SK-N-SH treated with all-trans-retinoic acid at 6 μM for 48 hours (cell line): ENCODE measurements around the gene TMEM63A.
A peak's percentile ranks its signal among the peaks of the same experiment; 100 is the strongest.

Source experiments
- ATAC-seq: fragments of 200-7000 bp; cut with Tn5 transposase; 3 replicates; pipeline ENCODE4 v1.9.1; 2020; ENCODE audit warnings: mild to moderate bottlenecking, moderate library complexity
- ARNTL ChIP-seq: fragments of 450-650 bp; formaldehyde crosslinking; IDR thresholded peaks from 2 replicates; pipeline ENCODE4 v1.5.0; 2020; ENCODE audit warnings: low read depth, mild to moderate bottlenecking, moderate library complexity, borderline replicate concordance
- BACH2 ChIP-seq: fragments of 250-450 bp; sonication (Bioruptor Pico); IDR thresholded peaks from 2 replicates; pipeline ENCODE4 v1.9.0; 2021; ENCODE audit warnings: mild to moderate bottlenecking, borderline replicate concordance
- CREB5 ChIP-seq: fragments of 250-450 bp; sonication (Bioruptor Pico); IDR thresholded peaks from 2 replicates; pipeline ENCODE4 v1.5.1; 2020; ENCODE audit warnings: low read depth, mild to moderate bottlenecking, moderate library complexity
- CSDC2 ChIP-seq: fragments of 250-450 bp; sonication (Bioruptor Pico); IDR thresholded peaks from 2 replicates; pipeline ENCODE4 v1.5.0; 2020; ENCODE audit warnings: mild to moderate bottlenecking, moderate library complexity
- CSRNP3 ChIP-seq: fragments of 250-450 bp; sonication (Bioruptor Pico); IDR thresholded peaks from 2 replicates; pipeline ENCODE4 v1.5.1; 2021; ENCODE audit warnings: mild to moderate bottlenecking, moderate library complexity
- ESRRG ChIP-seq: fragments of 250-450 bp; sonication (Bioruptor Pico); IDR thresholded peaks from 2 replicates; pipeline ENCODE4 v1.6.1; 2021; ENCODE audit warnings: mild to moderate bottlenecking
- GLIS3 ChIP-seq: fragments of 250-450 bp; sonication (Bioruptor Pico); IDR thresholded peaks from 2 replicates; pipeline ENCODE4 v1.5.0; 2020; ENCODE audit warnings: mild to moderate bottlenecking, moderate library complexity
- ISL1 ChIP-seq: fragments of 250-450 bp; sonication (Bioruptor Pico); IDR thresholded peaks from 2 replicates; pipeline ENCODE4 v2.1.2; 2022; ENCODE audit warnings: mild to moderate bottlenecking, moderate library complexity
- OSR1 ChIP-seq: fragments of 250-450 bp; sonication (Bioruptor Pico); IDR thresholded peaks from 2 replicates; pipeline ENCODE4 v1.8.0; 2022; ENCODE audit warnings: moderate library complexity, mild to moderate bottlenecking, inconsistent platforms
- PATZ1 ChIP-seq: fragments of 250-450 bp; sonication (Bioruptor Pico); IDR thresholded peaks from 2 replicates; pipeline ENCODE4 v1.8.0; 2020; ENCODE audit warnings: mild to moderate bottlenecking, moderate library complexity, borderline replicate concordance
- PPARA ChIP-seq: fragments of 250-450 bp; sonication (Bioruptor Pico); IDR thresholded peaks from 2 replicates; pipeline ENCODE4 v1.5.0; 2020; ENCODE audit warnings: mild to moderate bottlenecking, borderline replicate concordance
- RARB ChIP-seq: fragments of 250-450 bp; sonication (Bioruptor Pico); IDR thresholded peaks from 2 replicates; pipeline ENCODE4 v1.8.0; 2021; ENCODE audit warnings: mild to moderate bottlenecking, moderate library complexity
- SNAI2 ChIP-seq: fragments of 250-450 bp; sonication (Bioruptor Pico); IDR thresholded peaks from 2 replicates; pipeline ENCODE4 v1.5.0; 2020; ENCODE audit warnings: mild to moderate bottlenecking, moderate library complexity
- TCF4 ChIP-seq: fragments of 250-450 bp; sonication (Bioruptor Pico); IDR thresholded peaks from 2 replicates; pipeline ENCODE4 v1.8.0; 2021; ENCODE audit warnings: mild to moderate bottlenecking, moderate library complexity, borderline replicate concordance
- TOX ChIP-seq: fragments of 250-450 bp; sonication (Bioruptor Pico); IDR thresholded peaks from 2 replicates; pipeline ENCODE4 v1.8.0; 2021; ENCODE audit warnings: mild to moderate bottlenecking, moderate library complexity, borderline replicate concordance
- TSHZ2 ChIP-seq: fragments of 250-450 bp; sonication (Bioruptor Pico); IDR thresholded peaks from 2 replicates; pipeline ENCODE4 v1.5.0; 2020; ENCODE audit warnings: mild to moderate bottlenecking, moderate library complexity
- ZC3H10 ChIP-seq: fragments of 250-450 bp; sonication (Bioruptor Pico); IDR thresholded peaks from 2 replicates; pipeline ENCODE4 v1.5.1; 2021; ENCODE audit warnings: mild to moderate bottlenecking, moderate library complexity
- ZFP3 ChIP-seq: fragments of 250-450 bp; sonication (Bioruptor Pico); IDR thresholded peaks from 2 replicates; pipeline ENCODE4 v1.5.0; 2020; ENCODE audit warnings: mild to moderate bottlenecking, moderate library complexity
- ZFP30 ChIP-seq: fragments of 450-650 bp; formaldehyde crosslinking; IDR thresholded peaks from 2 replicates; pipeline ENCODE4 v1.5.0; 2022; ENCODE audit warnings: mild to moderate bottlenecking, moderate library complexity
- ZNF565 ChIP-seq: fragments of 450-650 bp; formaldehyde crosslinking; conservative IDR thresholded peaks from 2 replicates; pipeline ENCODE4 v1.5.0; 2020; ENCODE audit warnings: low read depth, mild to moderate bottlenecking, moderate library complexity
- ZNF70 ChIP-seq: fragments of 450-650 bp; formaldehyde crosslinking; IDR thresholded peaks from 2 replicates; pipeline ENCODE4 v1.5.0; 2020; ENCODE audit warnings: mild to moderate bottlenecking, moderate library complexity
- ZNF8 ChIP-seq: fragments of 450-650 bp; formaldehyde crosslinking; IDR thresholded peaks from 2 replicates; pipeline ENCODE4 v1.5.0; 2020; ENCODE audit warnings: mild to moderate bottlenecking, moderate library complexity

Gene TMEM63A

GRCh38 chr1:225844236-225845061 lies 37.7 kb downstream of the TMEM63A start:
- no peak for ATAC-seq
- no peak for TF ChIP-seq TCF4 (CRISPR knock-in tag)
- TF ChIP-seq OSR1: no peak
- TF ChIP-seq GLIS3 (CRISPR knock-in tag): no peak

GRCh38 chr1:225843426-225843795 lies 38.8 kb downstream of the TMEM63A start:
- TF ChIP-seq TSHZ2: no peak
- TF ChIP-seq CSRNP3: no peak
- TF ChIP-seq PPARA: no peak
- TF ChIP-seq RARB: no peak
- TF ChIP-seq CREB5 (CRISPR knock-in tag): no peak
- TF ChIP-seq ISL1 (CRISPR knock-in tag): no peak
- TF ChIP-seq ARNTL: no peak
- no peak for TF ChIP-seq TCF4 (CRISPR knock-in tag)
- TF ChIP-seq ZC3H10 (CRISPR knock-in tag): no peak
- TF ChIP-seq ZFP30: no peak
- TF ChIP-seq SNAI2: no peak
- no peak for TF ChIP-seq BACH2
- no peak for TF ChIP-seq TOX (CRISPR knock-in tag)
- TF ChIP-seq GLIS3 (CRISPR knock-in tag): no peak
- TF ChIP-seq ZNF70: no peak
- TF ChIP-seq ESRRG: no peak
- TF ChIP-seq ZNF8 (CRISPR knock-in tag): no peak
- ATAC-seq: no peak

GRCh38 chr1:225842788-225843425 lies 39.3 kb downstream of the TMEM63A start:
- TF ChIP-seq PATZ1 (CRISPR knock-in tag): no peak
- TF ChIP-seq ZFP3 (CRISPR knock-in tag): peak; percentile 92
- no peak for ATAC-seq

- ATAC-seq: no peak
- TF ChIP-seq PATZ1 (CRISPR knock-in tag): no peak
- no peak for TF ChIP-seq ZNF565 (CRISPR knock-in tag)
- TF ChIP-seq CSDC2 (CRISPR knock-in tag): no peak
- TF ChIP-seq PPARA: no peak
- TF ChIP-seq OSR1: no peak
- TF ChIP-seq ZFP30: no peak
- TF ChIP-seq, all 23 proteins: peak for 0
These were observed 40.1 kb downstream of the TMEM63A start for GRCh38 chr1:225842074-225842473.
